Islet of Langerhans (tissue), 1 donor: ENCODE results near the gene PDHX.
"Not testable (repeated sequence)": the region's sequence is repeated elsewhere in the genome, so short reads cannot be mapped to it uniquely, and the experiment has no call there.

Experiments
- FAIRE-seq: peaks from one replicate; lab custom pipeline; 2011; peaks lifted over from hg19 to GRCh38; lab: Jason Lieb, UNC

PDHX gene

GRCh38 chr11:35021589-35021988 lies 105.2 kb downstream of the PDHX start:
- no peak for FAIRE-seq

- not testable (repeated sequence) for FAIRE-seq
Observed at GRCh38 chr11:35023940-35024339, 107.5 kb downstream of the PDHX start.

- not testable (repeated sequence) for FAIRE-seq
Observed at GRCh38 chr11:35028007-35028406, 111.6 kb downstream of the PDHX start.

- no peak for FAIRE-seq
Observed at GRCh38 chr11:35029979-35030682, 113.7 kb downstream of the PDHX start.

GRCh38 chr11:35030716-35031213 lies 114.3 kb downstream of the PDHX start:
- FAIRE-seq, result no peak

- no peak for FAIRE-seq
Observed at GRCh38 chr11:35031346-35031745, 114.9 kb downstream of the PDHX start.

GRCh38 chr11:35031867-35032266 lies 115.4 kb downstream of the PDHX start:
- no peak for FAIRE-seq

GRCh38 chr11:35033011-35033410 lies 116.6 kb downstream of the PDHX start:
- FAIRE-seq, result no peak

GRCh38 chr11:35034401-35034800 lies 118.0 kb downstream of the PDHX start:
- FAIRE-seq, result no peak

- no peak for FAIRE-seq
Observed at GRCh38 chr11:35035894-35036408, 119.5 kb downstream of the PDHX start.

GRCh38 chr11:35036639-35037038 lies 120.2 kb downstream of the PDHX start:
- FAIRE-seq, result no peak

- no peak for FAIRE-seq
Observed at GRCh38 chr11:35038211-35038928, 122.0 kb downstream of the PDHX start.

GRCh38 chr11:35039076-35039475 lies 122.7 kb downstream of the PDHX start:
- no peak for FAIRE-seq

GRCh38 chr11:35040221-35040942 lies 124.0 kb downstream of the PDHX start:
- no peak for FAIRE-seq

GRCh38 chr11:35041070-35041554 lies 124.7 kb downstream of the PDHX start:
- FAIRE-seq, result no peak

GRCh38 chr11:35042224-35042623 lies 125.8 kb downstream of the PDHX start:
- FAIRE-seq, result no peak

GRCh38 chr11:35042913-35043312 lies 126.5 kb downstream of the PDHX start:
- FAIRE-seq, result no peak

GRCh38 chr11:35043936-35044335 lies 127.5 kb downstream of the PDHX start:
- FAIRE-seq, result no peak

- peak; percentile 93 for FAIRE-seq
Observed at GRCh38 chr11:35045236-35045820, 128.9 kb downstream of the PDHX start.
